Astrocyte of the spinal cord (primary cell): ENCODE results near the gene B3GNT8.

Experiments
- DNase-seq: peaks from one replicate; pipeline ENCODE4 v3.0.0; 2011; ENCODE audit warnings: low read depth, low spot score
- H3K4me3 ChIP-seq: 2 replicates; pipeline ENCODE4 v1.5.1; 2011; ENCODE audit warnings: low read depth, mild to moderate bottlenecking, low read length, moderate library complexity
- CTCF ChIP-seq: IDR thresholded peaks from 2 replicates; pipeline ENCODE4 v1.5.1; 2012; ENCODE audit warnings: low read depth, mild to moderate bottlenecking, low read length, inconsistent platforms
- in situ Hi-C: cut with HindIII; loops from 2 replicates; pipeline ENCODE4 v1.10.0; 2017; ENCODE audit warnings: low sequenced_read_pairs

B3GNT8 gene

GRCh38 chr19:41377977-41378709, 49.0 kb downstream of the B3GNT8 start:
- DNase-seq = no peak
- in situ Hi-C loops = no loop called here
- TF ChIP-seq CTCF = peak; percentile 12
- H3K4me3 ChIP-seq = no peak overlapping the region

GRCh38 chr19:41376998-41377365, 50.2 kb downstream of the B3GNT8 start:
- peak overlapping the region; percentile 52 for H3K4me3 ChIP-seq
- TF ChIP-seq CTCF = no peak
- in situ Hi-C loops = no loop called here
- no peak for DNase-seq

- H3K4me3 ChIP-seq = peak within 1 kb of the TSS; percentile 52
- no peak for TF ChIP-seq CTCF
- in situ Hi-C loops = no loop called here
- DNase-seq = no peak
These were observed 50.8 kb downstream of the B3GNT8 start, which contains the start of gene TMEM91 for GRCh38 chr19:41376241-41376997. TSS of gene TMEM91 (plus strand) at chr19:41376533. CDS start at chr19:41378310, 1,777 bp downstream.
